Stimulated activated CD4-positive, alpha-beta T cell treated with anti-CD3 and anti-CD28 coated beads, Interleukin-2, amount 100 ng/mL, for 24 hours (primary cell): ENCODE results near the gene ZFR2.
"Not testable (repeated sequence)": the region's sequence is repeated elsewhere in the genome, so short reads cannot be mapped to it uniquely, and the experiment has no call there.

Experiments
- DNase-seq, 2 donors: peaks; one replicate each; pipeline ENCODE4 v3.0.0-alpha.2; 2020

Gene ZFR2

GRCh38 chr19:3836887-3837286 is 32.0 kb downstream of the ZFR2 start:
- DNase-seq, result no peak

DNA sequence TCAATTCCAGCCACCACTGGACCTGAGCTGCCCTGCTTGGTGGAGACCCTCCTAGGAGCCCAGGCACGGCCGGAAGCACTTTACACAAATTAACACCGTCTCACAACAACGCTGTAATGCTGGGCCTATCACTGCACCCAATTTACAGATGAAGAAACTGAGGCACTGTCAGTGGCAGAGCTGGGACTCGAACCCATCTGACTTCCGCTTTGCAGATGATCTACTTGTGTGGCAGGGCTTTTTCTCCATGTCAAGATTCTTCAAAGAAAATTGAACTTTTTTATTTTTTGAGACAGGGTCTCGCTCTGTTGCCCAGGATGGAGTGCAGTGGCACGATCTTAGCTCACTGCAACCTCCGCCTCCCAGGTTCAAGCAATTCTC is 33.8 kb downstream of the ZFR2 start:
- DNase-seq, result no peak

DNA sequence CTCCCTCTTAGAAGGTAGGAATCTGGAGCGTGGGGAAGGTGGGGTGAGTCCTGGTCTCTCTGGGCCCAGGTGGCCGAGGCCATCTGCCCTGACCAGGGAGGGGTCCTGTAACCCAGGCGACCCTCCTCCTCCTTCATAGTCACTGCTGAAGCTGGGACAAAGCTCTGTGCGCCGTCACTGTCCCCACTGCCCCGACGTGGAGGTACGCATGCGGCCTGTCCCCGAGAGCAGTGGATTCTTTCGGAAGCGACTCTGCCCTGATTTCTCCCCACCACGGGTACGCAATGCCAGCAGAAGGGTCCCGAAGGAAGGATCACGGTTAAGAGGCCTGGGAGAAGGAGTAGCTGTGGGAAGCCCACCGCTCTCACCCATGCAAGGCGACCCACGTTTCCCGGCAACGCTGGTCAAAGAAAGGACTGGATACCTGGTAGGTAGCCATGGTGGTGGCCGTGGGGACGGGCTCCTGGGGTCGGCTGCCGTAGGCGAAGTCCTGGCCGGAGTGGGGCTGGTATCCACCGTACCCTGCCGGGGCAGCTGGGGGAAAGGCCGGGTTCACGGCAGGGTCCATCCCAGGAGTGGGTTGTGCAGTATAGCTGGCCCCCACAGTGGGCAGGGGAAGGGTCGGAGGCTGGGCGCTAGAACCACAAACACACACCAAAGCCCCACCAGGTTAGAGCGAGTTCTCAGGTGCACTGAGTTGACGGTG is 34.3 kb downstream of the ZFR2 start:
- DNase-seq, result no peak

DNA sequence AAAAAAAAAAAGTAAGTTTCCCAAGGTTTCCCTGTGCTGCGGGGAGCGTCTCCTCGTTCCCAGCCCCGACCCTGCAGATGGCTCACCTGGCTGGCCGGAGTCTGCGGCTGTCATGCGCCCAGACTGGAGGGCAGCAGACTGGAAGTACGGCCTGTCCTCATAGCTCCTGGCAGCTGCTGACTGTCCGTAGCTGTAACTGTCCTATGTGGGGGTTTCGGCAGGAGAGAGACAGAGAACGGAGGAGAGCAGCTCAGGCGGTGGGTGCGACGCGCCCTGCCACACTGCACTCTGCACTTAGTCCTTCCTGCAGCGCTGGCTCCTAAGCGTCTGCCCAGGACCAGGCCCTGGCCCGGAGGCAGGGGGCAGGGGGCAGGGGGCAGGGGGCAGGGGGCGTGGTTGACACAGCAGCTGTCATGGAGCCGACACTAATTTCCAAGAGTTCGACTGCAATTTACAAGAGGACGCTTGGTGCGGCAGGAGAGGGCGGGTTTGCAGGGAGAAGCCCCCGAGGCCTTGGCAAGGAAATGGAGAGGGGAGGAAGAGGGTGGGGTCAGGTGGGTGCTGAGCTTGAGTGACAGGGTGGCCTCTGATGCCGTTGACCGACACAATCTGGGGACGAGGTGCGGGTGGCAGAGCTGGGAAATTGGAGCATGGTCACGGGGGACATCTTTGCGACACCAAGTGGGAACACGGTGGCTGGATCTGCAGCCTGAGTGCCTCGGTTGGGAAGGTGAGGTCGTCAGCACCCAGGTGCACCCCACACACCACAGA is 35.1 kb downstream of the ZFR2 start:
- no peak for DNase-seq

DNA sequence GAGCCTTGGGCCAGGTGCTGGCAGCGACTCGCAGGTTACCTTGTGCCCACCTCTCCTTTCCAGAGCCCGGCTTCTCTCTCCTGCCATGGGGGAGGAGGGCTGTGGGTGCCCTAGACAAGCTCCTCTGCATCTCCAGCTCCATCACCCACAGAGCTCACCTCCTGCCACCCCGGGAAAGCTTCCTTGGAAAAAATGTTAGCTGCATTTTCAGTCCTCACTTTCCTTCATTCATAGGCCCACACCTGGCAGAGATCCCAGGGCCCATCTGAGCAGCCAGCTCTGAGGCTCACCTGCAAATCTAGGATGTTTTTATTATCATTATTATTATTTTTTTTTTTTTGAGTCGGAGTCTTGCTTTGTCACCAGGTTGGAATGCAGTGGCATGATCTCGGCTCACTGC is 36.8 kb downstream of the ZFR2 start:
- DNase-seq, result no peak

DNA sequence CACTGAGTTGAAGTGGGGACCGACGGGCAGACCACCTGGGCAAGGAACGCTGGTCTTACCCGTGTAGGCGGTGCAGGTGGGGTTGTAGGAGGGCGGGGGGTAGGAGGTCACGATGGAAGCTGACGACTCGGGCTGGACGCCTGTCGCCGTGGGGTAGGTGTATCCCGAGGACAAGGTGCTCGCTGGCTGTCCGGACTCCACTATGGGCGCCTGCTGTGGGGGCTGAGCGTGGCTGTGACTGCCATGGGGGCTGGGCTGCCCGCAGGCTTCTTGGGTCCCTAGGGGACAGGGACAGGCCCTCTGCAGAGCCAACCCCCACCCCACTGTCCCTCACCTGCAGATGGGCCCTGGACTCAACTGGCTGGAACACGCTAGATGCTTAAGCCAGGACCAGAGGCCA is 37.2 kb downstream of the ZFR2 start:
- DNase-seq, result no peak

DNA sequence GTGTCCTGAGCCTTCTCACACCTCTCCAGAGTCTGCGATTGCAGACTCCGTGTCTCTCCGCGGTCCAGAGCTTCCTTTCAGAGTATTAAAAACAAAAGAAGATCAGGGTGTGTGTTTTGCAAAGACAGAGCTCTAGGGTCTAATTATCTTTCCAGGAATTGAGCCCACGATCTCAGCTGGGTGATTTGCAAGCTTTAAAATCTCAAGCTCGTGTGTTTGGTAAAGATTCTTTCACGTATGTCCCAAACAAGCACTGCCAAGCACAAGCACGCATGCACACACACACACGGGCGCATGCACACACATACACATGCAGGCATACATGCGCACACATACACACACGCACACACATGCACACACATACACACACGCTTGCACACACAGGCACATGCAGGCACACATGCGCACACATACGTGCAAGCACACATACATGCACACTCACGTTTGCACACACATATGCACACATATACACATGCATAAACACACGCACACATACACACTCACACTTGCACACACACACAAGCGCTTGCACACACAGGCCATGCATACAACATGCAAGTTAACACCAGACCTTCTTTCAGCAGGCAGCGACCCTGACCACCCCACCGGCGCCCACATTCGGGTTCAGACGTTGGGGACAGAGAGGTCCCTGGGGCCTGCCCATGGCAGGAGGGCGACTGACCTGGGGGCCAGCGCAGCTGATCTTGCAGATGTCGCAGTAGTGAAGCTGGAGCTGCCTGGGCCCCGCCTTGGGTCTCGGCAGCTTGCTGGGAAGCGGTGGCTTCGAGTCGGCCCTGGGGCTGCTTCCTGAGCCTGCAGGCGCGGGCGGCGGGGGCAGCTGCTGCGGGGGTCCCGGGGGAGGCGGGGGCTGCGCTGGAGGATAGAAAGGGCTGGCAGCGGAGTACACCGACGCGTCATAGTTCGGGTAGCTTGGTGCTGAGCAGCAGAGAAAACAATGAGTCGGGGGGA is 37.9 kb downstream of the ZFR2 start:
- DNase-seq, result no peak

DNA sequence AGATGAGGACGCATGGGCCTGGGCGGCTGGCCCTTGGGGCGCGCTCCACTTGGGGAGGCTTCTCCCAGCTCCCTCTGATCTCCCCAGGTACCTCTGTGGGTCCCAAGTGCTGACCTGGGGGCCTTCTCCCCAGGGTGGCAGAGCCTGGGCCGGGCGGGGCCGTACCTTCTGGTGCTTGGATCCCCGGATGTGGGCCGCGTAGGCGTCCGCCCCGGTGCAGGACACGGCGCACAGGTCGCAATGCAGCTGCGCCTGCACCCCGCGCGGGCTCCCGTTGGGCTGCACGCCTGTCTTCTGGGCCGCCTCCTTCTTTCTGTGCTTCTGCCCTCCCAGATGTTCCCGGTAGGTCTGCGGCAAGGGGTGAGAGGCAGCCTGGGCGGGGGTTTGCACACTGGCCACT is 41.5 kb downstream of the ZFR2 start:
- no peak for DNase-seq

GRCh38 chr19:3826163-3826562 is 42.7 kb downstream of the ZFR2 start:
- DNase-seq, result no peak

- no peak for DNase-seq
These were observed 43.4 kb downstream of the ZFR2 start for GRCh38 chr19:3825286-3825956.

GRCh38 chr19:3823350-3823713 is 45.5 kb downstream of the ZFR2 start:
- no peak for DNase-seq

GRCh38 chr19:3822683-3823349 is 46.0 kb downstream of the ZFR2 start:
- no peak for DNase-seq

GRCh38 chr19:3821857-3822364 is 46.9 kb downstream of the ZFR2 start:
- peak; percentile 93 for DNase-seq

DNA sequence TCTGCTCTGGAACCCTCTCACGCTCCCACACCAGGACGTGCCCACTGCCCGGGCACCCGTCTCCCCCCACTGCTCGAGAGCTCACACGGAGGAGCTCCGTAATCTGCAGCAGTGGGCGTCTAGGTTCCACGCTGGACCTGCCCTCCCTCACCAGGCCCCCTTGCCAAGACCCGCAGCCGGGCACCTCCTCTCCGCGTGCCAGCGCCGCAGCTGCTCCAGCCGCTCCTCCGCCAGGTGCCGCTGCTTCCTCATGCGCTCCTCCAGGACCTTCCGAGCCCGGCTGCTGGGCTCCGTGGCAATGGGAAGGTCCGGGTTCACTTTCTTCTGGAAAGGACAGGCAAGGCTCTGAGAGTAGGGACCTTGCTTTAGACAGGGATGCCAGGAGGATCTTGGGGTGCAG is 47.7 kb downstream of the ZFR2 start:
- no peak for DNase-seq

DNA sequence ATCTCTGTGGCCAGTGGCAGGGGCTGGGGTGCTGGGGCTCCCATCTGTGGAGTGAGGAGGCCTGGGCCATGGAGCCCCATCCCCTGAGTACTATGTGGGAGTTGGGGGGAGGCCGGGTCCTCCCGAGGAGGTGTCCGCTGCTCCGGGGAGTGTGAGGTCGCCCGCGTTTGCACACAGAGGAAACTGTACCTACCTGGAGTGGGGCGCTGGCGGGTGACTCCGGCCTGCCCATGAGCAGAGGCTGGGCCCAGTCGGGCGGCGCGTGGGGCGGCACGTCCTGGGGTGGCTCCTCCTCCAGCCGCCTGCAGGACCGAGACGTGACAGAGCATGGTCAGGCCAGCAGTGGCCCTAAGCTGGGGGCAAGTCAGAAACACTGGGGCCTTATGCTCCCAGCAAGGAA is 48.8 kb downstream of the ZFR2 start:
- no peak for DNase-seq

DNA sequence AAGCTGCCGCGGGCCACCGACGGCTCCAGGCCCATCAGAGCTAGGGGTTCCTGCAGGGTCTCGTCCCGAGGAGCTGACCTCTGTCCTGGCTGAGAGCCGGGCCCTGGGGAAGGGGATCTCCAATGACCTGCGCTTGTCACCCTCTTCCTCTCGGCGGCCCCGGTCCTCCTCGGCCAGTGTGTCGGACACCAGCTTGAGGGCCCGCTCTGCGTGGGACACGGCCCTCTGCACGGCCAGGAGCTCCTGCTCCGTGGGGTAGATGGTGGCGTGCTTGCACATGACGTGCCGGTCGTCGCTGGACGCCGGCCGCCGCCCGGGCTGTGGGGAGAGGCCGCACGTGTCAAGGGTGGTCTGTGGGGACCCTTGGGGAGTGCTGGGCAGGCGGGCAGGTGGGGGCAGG is 49.9 kb downstream of the ZFR2 start:
- no peak for DNase-seq

DNA sequence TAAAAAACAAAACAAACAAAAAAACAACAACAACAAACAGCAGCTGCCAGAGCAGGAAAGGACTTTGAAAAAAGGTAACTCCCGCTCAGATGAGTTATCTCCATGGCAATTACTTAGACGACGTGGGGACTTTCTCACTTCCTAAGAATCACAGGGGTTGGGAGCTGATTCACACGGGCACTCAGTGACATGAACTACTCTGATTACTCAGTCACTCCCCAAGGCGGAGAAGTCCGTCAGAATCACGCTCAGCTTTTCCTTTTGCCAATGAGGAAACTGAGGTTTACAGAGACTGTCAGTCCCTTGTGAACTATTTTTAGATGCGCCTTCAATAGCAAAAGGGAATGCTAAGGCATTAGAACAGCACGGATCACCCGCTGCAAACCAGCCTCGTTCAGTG is 50.4 kb downstream of the ZFR2 start:
- peak; percentile 47 to 48 for DNase-seq

DNA sequence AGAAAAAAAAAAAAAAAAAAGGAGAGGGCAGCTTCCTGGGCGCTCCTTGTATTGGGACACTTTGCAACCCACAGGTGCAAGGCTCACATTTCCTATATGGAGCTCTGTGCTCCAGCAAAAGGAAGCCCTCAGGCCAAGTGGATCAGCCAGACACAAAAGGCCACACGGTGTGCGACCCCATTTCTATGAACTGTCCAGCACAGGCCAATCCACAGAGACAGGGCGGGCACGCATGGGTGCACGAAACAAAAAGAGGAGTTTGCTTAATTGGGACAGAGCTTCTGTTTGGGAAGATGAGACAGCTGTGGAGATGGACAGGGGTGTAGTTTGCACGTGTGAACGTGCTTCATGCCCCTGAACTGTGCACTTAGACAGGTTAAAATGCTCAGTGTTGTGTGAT is 51.1 kb downstream of the ZFR2 start:
- no peak for DNase-seq

GRCh38 chr19:3816566-3817218 is 52.1 kb downstream of the ZFR2 start:
- no peak for DNase-seq

GRCh38 chr19:3816148-3816547 is 52.7 kb downstream of the ZFR2 start:
- DNase-seq, result not testable (repeated sequence)

DNA sequence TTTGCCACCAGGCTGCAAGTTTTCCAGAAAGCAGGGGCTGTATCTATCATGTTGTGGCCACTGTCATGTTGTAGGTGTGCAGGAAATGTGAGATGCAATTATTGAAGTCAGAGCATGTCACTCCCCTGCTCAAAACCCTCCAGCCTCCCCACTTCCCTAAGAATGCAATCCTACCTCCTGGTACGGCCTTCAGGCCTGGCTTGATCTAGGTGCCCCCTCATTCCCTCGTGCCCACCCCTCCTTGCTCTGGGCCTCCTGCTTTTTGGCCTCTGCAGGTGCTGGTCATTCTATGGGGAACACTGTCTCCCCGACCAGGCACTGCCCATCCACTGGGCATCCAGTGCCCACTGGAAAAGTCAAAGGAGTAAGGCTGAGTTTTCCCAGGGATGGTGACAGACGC is 54.2 kb downstream of the ZFR2 start:
- DNase-seq, result no peak
